ENCODE data around the gene ATAT1.

ATAT1 gene

DNA sequence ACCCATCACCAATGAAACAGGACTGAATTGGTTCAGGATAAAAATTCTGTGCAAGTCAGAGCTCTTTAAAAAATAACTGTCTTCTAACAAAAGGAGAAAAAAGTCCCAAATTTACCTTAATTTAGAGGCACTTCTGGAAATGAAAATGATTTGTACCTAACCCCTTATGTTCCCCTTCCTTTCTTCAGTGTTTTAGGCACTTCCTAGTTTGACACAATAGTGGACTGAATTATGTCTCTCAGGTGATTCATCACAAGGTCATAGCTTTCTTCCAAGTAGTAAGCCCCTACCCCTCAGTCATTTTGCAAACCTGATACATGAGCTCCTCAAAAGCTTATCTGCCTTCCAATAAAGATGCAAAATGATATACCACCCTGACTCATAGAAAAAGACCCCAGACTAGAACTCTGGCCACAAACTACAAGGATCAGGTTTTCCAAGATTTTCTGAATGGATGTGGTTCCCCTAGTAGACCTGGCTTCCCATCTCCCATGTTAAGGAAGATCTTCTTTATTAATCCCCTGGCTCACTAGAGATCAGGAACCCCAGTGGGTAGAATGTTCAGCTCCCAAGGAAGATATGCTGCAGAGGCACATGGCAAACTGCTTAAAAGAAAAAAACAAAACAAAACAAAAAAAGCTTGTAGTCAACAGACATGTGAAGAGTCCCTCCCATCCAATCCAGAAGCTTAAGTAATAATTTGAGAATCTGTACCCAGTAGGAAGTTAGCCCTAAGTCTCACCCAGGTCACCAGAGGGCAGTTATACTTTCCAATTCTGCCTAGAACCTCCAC, 13.2 kb upstream of the ATAT1 start:
- DNase-seq: peak; percentile 7

DNA sequence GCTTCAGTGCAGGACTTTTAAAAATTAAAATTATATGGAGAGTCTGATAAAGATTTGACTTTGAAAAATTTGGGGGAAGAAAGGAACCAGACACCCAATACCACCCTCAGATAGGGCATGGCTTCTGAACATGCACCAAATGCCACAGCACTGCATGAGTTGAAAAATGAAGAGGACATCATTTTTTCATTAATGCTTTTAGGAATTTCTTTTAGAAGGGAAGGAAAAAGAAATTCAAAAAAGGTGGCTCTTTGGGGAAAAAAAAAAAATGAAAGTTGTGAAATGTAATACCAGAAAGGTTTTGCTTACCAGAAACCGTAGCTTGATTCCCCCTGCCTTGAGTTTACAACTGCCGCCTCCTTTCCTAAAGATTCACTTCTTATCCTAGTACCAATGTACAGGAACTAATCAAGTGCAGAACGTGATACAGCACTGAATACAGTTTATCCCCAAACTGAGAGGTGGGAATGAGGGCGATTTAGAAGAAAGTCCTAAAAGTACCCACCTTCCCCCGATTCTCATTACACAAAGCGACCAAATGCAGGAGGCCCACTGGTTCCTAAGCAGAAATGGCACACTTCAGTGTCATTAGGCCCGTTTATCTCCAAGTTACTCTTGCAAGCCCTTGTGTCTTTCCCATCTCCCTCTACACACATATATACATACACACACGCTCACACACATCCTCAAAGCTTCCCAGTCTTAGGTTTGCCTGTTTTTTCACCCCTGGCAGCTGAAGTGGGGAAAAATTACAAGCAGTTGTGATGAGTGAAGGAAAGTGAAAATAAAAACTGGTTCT, 12.4 kb upstream of the ATAT1 start:
- DNase-seq: no peak

DNA sequence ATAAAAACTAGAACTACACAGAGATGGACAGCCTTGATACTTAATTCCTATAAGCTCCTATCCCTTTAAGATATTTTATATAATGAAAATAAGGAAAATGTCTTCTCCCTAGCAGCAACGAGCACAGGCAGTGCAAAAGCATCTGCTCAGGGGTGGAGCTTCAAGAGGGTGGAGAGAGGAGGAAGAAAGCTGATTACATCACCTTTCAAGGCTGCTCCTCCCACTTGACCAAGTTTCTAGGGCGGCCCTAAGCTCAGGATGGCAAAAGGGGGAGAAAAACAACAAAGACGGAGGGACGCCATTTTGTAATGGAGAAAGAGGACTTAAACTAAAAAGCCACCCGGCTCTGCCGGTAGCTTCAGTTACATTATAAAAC, 11.8 kb upstream of the ATAT1 start:
- peak; percentile 97 for DNase-seq

DNA sequence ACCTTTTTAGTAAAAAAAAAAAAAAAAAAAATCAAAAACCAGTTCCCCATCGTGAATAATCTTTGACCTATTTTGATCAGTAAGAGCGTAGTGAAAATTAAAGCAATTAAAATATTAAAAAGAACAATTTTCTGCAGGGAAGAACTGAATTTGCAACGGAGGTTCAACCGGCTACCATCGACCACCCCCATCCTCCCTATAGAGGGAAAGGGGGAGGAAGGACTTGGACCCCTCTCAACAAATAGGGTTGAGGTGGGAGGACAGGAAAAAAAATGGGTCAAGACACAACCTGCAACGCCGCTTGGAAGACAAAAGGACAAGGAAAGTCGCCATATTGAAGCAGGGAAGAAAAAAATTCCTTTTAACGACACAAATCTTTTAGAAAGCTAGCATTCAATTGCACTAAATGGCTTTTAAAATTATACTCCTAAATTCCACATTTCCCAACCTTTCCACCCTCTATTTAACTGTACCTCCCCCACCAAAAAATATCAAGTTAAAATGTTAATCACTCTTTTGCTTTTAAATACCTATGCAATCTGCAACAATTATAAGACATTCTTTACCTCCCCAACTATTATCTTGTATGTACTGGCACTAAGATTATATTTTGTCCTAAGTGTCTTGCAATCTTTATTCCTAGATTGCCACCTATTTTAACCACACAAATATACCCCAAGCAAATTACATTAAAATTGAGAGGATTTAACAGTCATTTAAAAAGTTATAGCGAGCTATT, 11.3 kb upstream of the ATAT1 start:
- DNase-seq: peak; percentile 65

DNA sequence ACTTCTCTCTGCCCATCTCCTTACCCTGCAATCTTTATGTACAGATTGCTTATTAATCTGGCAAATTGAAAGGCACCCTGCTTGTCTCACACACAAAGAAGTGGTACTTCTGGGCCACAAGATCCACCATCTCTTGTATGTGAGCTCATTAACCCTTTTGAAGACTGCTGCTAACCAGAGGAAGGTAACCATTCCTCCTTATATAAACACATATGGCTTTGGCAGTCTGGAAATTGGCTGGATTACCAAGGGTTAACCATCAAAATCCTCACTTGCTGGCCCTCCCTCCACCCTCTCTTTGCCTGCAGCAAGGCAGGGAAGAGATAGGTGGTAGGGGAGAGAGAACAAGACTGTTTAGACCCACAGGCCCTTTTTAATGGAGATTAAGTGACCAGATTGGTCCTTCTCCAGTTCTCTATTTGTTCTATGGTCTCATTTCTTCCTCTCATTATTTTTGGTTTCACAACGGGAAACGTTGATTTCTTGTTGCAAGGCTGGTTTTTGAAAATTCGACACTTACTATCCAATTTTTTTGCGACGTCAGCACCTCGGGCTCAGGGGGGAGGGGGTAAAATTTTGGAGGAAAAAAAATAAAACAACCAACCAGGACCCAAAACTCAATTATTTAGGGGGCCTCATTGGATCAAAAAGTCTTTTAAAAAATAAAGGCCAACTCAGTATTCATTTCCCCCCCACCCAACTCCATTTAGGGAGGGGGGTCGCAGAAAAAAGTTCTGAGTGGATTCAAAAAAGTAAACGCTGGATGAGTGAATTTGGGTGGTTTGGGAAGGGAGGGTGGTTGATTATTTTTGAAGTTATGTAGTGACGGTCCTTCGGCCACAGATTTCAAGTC, 10.5 kb upstream of the ATAT1 start:
- peak; percentile 49 for DNase-seq

DNA sequence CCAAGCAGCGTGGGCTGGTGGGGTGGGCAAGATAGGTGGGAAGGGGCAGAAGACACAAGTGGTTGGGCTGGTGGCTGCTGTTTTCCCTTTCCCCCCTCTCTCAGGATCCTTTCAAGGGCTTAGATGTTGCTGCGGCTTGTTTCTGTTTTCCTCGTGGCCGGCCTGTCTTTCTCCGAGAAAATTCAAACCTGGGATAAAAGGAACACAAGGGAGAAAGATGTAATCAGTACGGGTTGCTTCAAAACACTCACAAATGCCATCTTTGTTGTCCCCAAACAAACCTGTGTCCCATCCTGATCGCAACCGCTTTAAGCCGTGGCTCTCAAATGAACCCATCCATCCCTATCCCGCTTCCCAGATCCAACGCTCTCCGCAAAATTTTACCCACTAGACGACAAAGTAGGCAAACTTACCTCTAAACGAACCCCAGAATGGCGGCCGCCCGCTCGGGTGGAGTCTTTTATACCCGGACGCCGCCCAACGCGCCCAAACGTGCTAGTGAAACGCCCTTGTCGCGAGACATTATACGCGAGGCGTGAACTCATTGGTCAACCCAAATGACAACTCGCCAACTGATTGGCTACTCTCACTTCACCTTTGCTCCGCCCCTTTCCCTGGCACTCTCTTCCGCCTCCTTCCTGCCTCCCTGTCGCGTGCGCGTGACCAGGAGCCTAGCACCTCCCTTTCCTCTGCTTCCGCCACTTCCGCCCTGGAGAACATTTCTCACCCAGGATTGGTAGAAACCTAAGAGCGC, 9.7 kb upstream of the ATAT1 start, which contains the start of gene PPP1R10:
TSS of gene PPP1R10 (minus strand) at position 433 of the 754 bp plus-strand sequence. CDS start 7,299 bp downstream, outside the sequence.
- DNase-seq: peak; percentile 100

DNA sequence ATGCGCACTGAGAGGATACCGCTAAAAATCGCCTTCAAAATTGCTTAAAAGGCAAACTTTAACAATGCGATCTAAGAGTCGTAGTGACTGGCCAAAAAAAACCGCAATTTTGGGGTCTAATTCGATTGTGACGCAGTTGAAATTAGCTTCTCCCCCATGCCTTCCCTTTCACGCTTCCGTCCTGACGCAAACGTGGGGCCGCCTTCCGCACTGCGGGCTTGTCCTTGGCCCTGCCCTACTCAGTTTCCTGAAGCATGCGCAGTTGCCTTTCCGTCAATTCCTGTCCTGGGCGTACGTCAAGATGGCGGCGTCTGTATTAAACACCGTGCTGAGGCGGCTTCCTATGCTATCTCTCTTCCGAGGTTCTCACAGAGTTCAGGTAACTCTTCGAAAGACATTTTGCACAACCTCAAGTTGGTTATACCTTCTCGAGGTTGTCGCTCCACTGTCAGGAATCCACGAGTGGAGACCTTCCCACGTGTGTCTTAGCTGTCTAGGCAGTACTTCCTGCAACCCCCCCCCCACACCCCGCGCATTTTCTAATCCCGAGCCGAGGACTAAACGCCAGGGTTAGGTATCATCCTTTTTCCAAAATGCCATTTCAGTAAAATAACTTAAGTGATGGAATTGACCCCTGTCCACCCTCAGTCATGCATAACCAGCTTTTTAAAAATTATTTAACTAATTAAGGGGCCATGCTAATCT, 9.0 kb upstream of the ATAT1 start, which contains the start of gene MRPS18B:
TSS of gene MRPS18B (plus strand) at position 276 of the 705 bp plus-strand sequence. CDS start at position 302, 26 bp downstream.
- DNase-seq: peak; percentile 99

DNA sequence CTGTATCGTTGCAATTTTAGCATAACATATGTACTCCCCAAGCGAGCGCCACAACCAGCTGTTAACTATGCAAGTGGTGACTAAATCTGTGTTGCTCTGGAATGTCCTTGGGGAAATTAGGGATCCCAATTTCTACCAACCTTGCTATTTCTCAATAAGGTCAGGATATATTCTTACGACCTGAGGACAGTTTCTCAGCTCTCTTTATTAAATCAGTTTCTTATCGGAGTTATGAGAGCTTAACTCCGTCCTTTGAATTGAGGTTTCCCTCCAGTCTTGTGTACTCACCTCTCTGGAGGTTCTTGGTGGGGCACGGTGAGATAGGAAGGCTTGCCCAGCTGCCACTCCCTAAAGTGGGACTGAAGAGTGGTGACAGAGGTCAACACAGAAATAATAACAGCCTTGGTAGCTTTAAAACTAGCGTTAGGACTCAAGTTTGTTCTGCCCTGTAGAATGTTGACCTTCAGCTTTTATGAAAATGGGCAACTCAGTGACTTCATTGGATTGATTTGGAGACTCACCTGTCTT, 8.3 kb upstream of the ATAT1 start:
- DNase-seq: no peak

DNA sequence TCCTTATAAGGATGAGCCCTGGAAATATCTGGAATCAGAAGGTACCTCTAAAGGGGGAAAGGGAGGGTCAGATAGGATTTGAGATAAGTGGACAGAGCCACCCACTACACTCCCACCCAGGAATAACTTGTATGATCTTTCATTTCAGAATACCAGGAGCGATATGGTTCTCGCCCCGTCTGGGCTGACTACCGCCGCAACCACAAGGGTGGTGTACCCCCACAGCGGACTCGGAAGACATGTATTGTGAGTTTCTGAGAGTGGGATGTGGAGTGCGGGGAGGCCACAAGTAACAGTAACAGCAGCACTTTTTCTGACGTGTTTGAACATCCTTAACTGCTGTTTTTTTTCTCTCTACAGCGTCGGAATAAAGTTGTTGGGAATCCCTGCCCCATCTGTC, 7.1 kb upstream of the ATAT1 start:
- no peak for DNase-seq

DNA sequence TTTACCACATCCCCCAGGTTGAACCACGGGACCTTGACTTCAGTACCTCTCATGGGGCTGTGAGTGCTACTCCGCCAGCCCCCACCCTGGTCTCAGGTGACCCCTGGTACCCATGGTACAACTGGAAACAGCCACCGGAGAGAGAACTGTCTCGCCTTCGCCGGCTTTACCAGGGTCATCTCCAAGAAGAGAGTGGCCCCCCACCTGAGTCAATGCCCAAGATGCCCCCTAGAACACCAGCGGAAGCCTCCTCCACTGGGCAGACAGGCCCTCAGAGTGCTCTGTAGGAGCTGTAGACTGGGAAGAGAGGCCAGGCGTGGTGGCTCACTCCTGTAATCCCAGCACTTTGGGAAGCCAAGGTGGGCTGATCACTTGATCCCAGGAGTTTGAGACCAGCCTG, 1.2 kb upstream of the ATAT1 start:
- DNase-seq: no peak

DNA sequence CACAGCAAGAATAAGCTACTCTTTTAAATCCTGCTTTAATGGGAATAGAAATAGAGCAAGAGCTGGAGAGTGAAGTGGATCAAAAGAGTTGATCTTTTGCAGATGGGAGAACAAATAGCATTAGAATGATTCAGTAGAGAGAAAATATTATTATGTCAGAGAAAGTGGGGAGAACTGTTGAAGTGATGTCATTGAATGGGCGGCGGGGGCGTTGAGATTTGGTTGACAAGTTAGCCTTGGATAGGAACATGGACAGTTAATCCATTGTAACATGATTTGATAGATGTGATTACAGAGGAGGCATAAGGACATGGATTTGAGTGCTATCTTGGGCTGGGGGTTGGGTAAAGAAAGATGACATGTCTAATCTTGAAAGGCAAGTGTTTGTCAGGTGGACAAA, 9.2 kb downstream of the ATAT1 start:
- DNase-seq: no peak

DNA sequence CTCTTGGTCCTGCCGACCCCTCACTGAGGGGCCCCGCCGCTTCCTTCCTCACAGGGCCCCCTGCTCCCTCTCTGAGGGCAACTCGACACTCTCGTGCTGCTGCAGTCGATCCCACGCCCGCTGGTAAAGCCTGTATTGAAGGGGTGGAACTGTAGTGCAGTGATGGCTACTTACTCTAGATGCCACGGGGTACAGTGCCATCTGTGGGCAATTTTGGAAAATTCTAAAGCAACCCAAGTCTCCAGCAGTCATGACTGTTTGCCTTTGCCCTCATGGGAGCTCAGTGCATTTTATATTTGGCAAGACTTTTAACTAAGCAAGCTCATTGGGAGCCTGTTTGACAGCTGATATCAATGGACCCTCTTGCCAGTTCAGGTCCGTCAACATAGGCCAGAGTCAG, 13.8 kb downstream of the ATAT1 start:
- DNase-seq: peak; percentile 6

DNA sequence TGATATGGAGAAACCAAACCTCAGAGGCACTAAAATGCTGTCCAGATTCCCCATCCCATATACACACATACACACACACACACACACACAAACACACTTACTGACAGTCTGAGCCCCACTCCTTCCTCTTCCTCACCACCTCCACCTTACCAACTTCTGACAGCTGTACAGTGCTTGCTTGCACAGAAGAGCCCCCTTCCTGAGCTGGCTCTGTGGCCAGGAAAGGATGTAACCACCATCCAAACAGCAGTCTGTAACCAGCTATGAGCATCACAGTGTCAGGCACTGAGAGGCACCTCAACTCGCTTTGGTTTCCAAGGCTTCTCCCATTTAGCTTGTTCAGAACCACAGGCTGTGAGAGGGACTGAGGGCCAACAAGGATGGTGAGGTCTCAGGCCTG, 14.4 kb downstream of the ATAT1 start:
- no peak for DNase-seq

DNA sequence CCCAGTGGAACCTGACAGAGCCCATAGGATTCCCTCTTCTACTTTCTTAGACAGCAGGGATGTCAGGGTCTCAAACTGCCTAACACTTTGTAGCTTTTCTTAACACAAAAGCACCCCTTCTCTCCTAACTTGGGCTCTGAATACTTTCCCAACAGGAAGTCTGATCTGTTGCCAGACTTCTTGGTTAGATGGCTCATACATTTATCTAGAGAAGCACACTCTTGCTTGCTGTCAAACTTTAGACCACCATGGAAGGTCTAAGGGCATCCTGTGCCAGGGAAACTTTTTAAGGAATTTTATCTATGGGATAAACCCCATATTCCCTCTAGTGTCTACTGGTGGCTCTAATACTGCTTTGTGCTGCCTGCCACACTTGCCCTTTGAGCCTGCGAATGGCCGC, 17.0 kb downstream of the ATAT1 start:
- no peak for DNase-seq

DNA sequence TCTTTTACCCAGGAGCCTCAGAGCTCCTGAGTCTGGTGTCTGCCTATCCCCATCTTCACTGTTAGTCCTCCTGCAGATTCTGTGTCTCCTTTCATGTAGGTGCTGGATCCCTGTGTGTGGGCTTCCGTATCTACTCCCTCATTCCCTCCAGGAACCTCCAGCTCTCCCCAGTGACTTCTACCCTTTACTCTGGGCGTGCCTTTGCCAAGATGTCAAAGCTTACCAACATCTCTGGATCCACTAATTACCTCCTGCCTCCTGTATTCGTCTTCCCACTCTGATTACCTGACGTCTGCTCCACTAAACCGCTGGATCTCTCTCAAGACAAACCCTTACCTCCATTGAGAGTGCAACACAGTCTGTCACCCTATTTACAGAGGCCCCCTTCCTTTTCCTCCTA, 18.1 kb downstream of the ATAT1 start:
- DNase-seq: no peak

DNA sequence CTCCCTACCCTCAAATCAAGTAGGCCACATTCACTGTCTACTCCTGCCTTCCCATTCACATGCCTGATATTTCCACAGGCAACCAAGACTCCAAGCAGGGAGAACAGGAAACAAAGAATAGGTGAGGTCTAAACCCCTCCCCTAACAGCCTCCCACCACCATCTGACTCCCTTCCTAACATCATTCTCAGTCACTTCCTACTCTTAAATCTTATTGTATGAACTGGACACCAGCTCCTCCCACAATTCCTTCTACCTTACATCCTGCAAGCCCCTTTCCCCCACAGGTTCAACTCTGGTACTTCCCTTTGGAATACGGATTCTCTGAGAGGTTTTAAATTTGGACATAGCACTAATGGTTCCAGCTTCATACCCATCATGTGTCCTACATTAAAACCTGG, 19.3 kb downstream of the ATAT1 start:
- no peak for DNase-seq

DNA sequence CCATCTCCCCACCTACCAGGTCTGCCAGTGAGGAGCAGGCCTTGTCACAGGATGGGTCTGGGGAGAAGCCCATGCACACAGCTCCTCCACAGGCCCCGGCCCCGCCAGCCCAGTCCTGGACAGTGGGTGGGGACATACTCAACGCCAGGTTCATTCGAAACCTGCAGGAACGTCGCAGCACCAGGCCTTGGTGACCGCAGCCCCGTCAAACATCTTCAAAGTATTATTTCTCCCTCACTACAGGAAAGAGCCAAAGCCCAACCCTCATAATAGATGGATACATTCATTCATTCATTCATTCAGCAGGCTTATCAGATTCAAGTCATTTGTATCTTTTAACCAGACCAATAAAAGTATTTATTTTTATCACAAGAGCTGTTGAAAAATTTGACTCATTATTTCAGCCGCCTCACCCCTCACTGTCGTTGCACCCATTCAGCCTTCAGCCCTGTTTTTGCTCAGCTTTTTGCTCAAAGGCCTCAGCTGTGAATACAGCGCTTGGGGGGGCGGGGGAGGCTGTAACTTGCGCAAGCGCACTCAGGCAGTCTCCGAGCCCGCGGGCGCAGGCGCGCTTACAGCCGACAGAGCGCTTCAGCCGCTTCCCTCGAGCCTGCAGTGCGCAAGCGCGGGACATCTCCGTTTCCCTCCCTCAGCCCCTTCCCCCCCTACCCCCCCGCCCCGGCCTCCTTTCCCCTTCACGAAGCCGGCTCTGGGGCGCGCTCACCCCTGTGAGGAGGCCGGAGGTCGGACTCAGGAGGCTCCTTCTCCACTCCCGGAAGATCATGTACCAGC, 20.0 kb downstream of the ATAT1 start, which contains the start of gene C6orf136:
TSS of gene C6orf136 (plus strand) at position 684 of the 792 bp plus-strand sequence. CDS start at position 783, 99 bp downstream.
- peak; percentile 94 for DNase-seq

DNA sequence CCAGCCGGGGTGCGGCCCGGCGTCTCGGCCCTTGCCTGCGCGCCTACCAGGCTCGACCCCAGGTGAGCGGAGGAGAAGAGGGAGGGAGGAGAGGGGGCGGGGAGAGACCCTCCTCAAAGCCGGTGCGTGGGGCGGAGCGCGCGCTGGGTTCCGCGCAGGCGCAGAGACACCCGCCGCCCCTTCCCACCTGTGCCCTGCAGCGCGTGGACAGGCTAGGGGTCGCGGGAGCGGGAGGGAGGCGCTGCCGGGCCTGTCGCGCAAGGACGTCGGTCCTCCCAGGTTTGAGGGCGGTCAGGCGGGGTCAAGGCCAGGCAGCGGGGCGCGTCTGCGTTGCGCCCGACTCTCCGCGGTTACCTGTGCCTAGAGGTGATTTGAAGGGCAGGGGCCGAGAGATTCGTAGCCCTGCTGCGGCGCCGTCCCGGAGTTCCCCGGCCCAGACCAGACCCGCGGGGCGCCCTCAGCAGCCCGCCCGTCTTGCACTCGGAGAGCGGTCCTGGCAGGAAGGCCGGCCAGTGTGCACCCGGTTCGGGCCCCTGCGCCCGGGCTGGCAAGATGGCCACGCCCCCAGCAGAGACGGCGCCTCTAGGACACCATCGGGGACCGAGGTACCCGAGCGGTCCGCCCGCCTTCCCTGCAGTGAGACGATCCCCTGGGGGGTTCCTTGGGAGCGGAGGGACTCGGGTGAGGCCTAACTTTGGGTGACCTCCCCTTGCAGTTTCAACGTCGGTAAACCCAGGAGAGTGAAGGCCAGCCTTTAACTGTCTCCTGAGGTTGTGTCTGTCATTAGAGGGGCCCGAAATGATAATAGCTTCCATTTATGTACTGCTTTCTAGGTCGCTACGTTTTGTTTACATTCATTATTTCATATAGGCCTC, 20.8 kb downstream of the ATAT1 start:
- peak; percentile 76 for DNase-seq

DNA sequence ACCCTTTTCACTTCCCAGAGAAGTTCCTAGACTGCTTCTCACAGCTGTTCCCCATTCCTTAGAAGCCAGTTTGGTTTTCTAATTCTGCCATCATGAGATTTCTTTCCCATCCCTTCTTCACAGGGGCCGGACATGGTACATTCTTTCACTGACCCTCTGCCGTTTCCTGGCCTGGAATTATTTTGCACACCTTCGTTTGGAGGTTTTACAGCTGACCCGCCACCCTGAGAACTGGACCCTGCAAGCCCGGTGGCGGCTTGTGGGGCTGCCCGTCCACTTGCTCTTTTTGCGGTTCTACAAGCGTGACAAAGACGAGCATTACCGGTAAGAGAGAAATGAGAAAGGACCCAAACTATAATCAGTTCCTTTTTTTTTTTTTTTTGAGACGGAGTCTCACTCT, 24.5 kb downstream of the ATAT1 start:
- DNase-seq: no peak
